Panc1 (cell line): ENCODE data around the gene RBCK1. TPM values are rescaled to one million over a fixed set of nuclear protein-coding genes. Genes with fewer than 3 reads are reported as not detected.

Experiments used
- ATAC-seq: fragments of 200-7000 bp; cut with Tn5 transposase; 2 replicates; pipeline ENCODE4 v1.9.1; 2020; ENCODE audit warnings: mild to moderate bottlenecking, moderate library complexity
- BruUV-seq: library from RNA; stranded (reverse); fragments of 400-500 nt; replicated peaks from 2 replicates; lab custom pipeline; 2021; lab: Mats Ljungman, UMichigan
- CTCF ChIA-PET: fragments of 300-600 bp; sonication (Branson Sonifier 250); formaldehyde crosslinking; loops from one replicate; lab custom pipeline; 2022; ENCODE audit warnings: antibody characterized with exemption; lab: Charles Lee
- POLR2A ChIA-PET: fragments of 300-600 bp; sonication (Branson Sonifier 250); formaldehyde crosslinking; loops from one replicate; lab custom pipeline; 2022; ENCODE audit warnings: antibody characterized with exemption; lab: Charles Lee
- DNase-seq: peaks from one replicate; pipeline ENCODE4 v3.0.0-alpha.2; 2010; ENCODE audit warnings: low read depth, low spot score
- H3K27ac ChIP-seq: 2 replicates; pipeline ENCODE4 v1.5.1; 2011; ENCODE audit warnings: mild to moderate bottlenecking, low read length, inconsistent platforms
- H3K27me3 ChIP-seq: fragments of 200-500 bp; sonication (Bioruptor generic); 2 replicates; pipeline ENCODE4 v1.6.0; 2014; ENCODE audit warnings: low read length, inconsistent platforms; ENCODE audit not compliant: control insufficient read depth, insufficient read depth
- H3K36me3 ChIP-seq: fragments of 200-500 bp; sonication (Bioruptor generic); 2 replicates; pipeline ENCODE4 v1.5.1; 2014; ENCODE audit warnings: inconsistent platforms, mild to moderate bottlenecking, low read length, moderate library complexity; ENCODE audit not compliant: control insufficient read depth, insufficient read depth
- H3K4me1 ChIP-seq: 2 replicates; pipeline ENCODE4 v1.5.1; 2011; ENCODE audit warnings: inconsistent platforms, mild to moderate bottlenecking, low read length, moderate library complexity; ENCODE audit not compliant: control insufficient read depth, insufficient read depth
- H3K4me3 ChIP-seq, 2 experiments: 2 replicates each; pipeline ENCODE4 v1.5.1; 2011 to 2012; ENCODE audit warnings: low read depth in 2 of 2, low read length in 2 of 2, mild to moderate bottlenecking in 2 of 2, inconsistent platforms in 1 of 2, moderate library complexity in 1 of 2
- H3K9me3 ChIP-seq: fragments of 200-500 bp; sonication (Bioruptor generic); 2 replicates; pipeline ENCODE4 v1.5.1; 2014; ENCODE audit warnings: low read depth, mild to moderate bottlenecking, inconsistent platforms, low read length, moderate library complexity; ENCODE audit not compliant: control insufficient read depth, insufficient read depth
- CTCF ChIP-seq: fragments of 450-650 bp; IDR thresholded peaks from 2 replicates; pipeline ENCODE4 v1.5.1; 2017; ENCODE audit warnings: mild to moderate bottlenecking
- POLR2AphosphoS5 ChIP-seq: IDR thresholded peaks from 2 replicates; pipeline ENCODE4 v1.6.1; 2012; ENCODE audit warnings: mild to moderate bottlenecking, low read depth, low read length, moderate library complexity
- SIN3A ChIP-seq: IDR thresholded peaks from 2 replicates; pipeline ENCODE4 v1.6.1; 2012; ENCODE audit warnings: low read depth, mild to moderate bottlenecking, low read length, moderate library complexity, borderline replicate concordance; ENCODE audit not compliant: insufficient read depth
- TCF7L2 ChIP-seq: IDR thresholded peaks from 2 replicates; pipeline ENCODE4 v1.6.1; 2011; ENCODE audit warnings: mild to moderate bottlenecking, low read depth, low read length, inconsistent platforms
- in situ Hi-C: cut with HindIII; loops from 2 replicates; pipeline ENCODE4 v1.10.0; 2016; ENCODE audit warnings: low sequenced_read_pairs, low pct_unique_long_range_greater_than_20kb
- intact Hi-C: fragments of 100-400 bp; cut with micrococcal nuclease; formaldehyde crosslinking; loops from one replicate; pipeline ENCODE4 v1.10.0; 2022; ENCODE audit not compliant: unreplicated experiment
- total RNA-seq: library from RNA; stranded (reverse); gene quantifications from one replicate; pipeline ENCODE4 v1.2.1, GENCODE V29; 2021; ENCODE audit not compliant: unreplicated experiment
- TF ChIP-seq, protein P1 (sequence below), 2 experiments: IDR thresholded peaks; 2 replicates each; pipeline ENCODE4 v1.6.1; 2011 to 2012; ENCODE audit warnings: low read depth in 2 of 2, control low read depth in 1 of 2, low read length in 1 of 2, mild to moderate bottlenecking in 1 of 2, moderate library complexity in 1 of 2; ENCODE audit not compliant: insufficient read depth in 1 of 2

Gene RBCK1
- total RNA-seq, 1 experiment from 2014 or later, result 97.1 TPM

GRCh38 chr20:481167-481566, 73.1 kb downstream of the RBCK1 start:
- H3K4me1 ChIP-seq, result no peaks in the 10 kb centered on the region
- ATAC-seq (no peak), DNase-seq (no peak)
- no peak for TF ChIP-seq TCF7L2
- TF ChIP-seq, protein P1, sequence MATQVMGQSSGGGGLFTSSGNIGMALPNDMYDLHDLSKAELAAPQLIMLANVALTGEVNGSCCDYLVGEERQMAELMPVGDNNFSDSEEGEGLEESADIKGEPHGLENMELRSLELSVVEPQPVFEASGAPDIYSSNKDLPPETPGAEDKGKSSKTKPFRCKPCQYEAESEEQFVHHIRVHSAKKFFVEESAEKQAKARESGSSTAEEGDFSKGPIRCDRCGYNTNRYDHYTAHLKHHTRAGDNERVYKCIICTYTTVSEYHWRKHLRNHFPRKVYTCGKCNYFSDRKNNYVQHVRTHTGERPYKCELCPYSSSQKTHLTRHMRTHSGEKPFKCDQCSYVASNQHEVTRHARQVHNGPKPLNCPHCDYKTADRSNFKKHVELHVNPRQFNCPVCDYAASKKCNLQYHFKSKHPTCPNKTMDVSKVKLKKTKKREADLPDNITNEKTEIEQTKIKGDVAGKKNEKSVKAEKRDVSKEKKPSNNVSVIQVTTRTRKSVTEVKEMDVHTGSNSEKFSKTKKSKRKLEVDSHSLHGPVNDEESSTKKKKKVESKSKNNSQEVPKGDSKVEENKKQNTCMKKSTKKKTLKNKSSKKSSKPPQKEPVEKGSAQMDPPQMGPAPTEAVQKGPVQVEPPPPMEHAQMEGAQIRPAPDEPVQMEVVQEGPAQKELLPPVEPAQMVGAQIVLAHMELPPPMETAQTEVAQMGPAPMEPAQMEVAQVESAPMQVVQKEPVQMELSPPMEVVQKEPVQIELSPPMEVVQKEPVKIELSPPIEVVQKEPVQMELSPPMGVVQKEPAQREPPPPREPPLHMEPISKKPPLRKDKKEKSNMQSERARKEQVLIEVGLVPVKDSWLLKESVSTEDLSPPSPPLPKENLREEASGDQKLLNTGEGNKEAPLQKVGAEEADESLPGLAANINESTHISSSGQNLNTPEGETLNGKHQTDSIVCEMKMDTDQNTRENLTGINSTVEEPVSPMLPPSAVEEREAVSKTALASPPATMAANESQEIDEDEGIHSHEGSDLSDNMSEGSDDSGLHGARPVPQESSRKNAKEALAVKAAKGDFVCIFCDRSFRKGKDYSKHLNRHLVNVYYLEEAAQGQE (IDR thresholded peaks at IDR 0.05; ENCODE audit: insufficient read depth in 1 of 2, low read depth in 2 of 2, low read length in 1 of 2), result no peak
- no peak for TF ChIP-seq POLR2AphosphoS5
- no peak for TF ChIP-seq CTCF
- no peak for TF ChIP-seq SIN3A
- H3K36me3 ChIP-seq, result peaks cover 36% of the 10 kb centered on the region
- ChIA-PET POLR2A (no interaction called here), CTCF (no interaction called here)
- no peak overlapping the region for H3K27ac ChIP-seq
- in situ Hi-C loops (no loop called here), intact Hi-C loops (no loop called here)
- no peak overlapping the region for H3K4me3 ChIP-seq
- H3K9me3 ChIP-seq, result no peaks in the 10 kb centered on the region
- no peaks in the 10 kb centered on the region for H3K27me3 ChIP-seq
- no TSS peak for BruUV-seq

Other genes with a start within 250 kb of the RBCK1 start
- gene DEFB128, start 218.6 kb upstream of the RBCK1 start, total RNA-seq, result not detected
- not detected for gene DEFB129, start 181.0 kb upstream of the RBCK1 start, total RNA-seq
- 0.10 TPM for gene DEFB132, start 150.6 kb upstream of the RBCK1 start, total RNA-seq
- 20.5 TPM for gene C20orf96, start 117.5 kb upstream of the RBCK1 start, total RNA-seq
- gene ZCCHC3, start 110.7 kb upstream of the RBCK1 start, total RNA-seq, result 18.9 TPM
- 48.6 TPM for gene SOX12, start 82.7 kb upstream of the RBCK1 start, total RNA-seq
- 44.9 TPM for gene NRSN2, start 61.2 kb upstream of the RBCK1 start, total RNA-seq
- gene TRIB3, start 27.5 kb upstream of the RBCK1 start, total RNA-seq, result 35.6 TPM
- 42.1 TPM for gene TBC1D20, start 54.2 kb downstream of the RBCK1 start, total RNA-seq
- 191 TPM for gene CSNK2A1, start 135.5 kb downstream of the RBCK1 start, total RNA-seq
- gene TCF15, start 202.0 kb downstream of the RBCK1 start, total RNA-seq, result not detected
- gene SRXN1, start 244.9 kb downstream of the RBCK1 start, total RNA-seq, result 34.5 TPM